ENCODE results near the gene SAA2.
"Not testable (repeated sequence)": the region's sequence is repeated elsewhere in the genome, so short reads cannot be mapped to it uniquely, and the experiment has no call there.

The SAA2 gene

GRCh38 chr11:18222814-18223421 lies 25.6 kb downstream of the SAA2 start:
- Histone ChIP-seq H3K4me3 (no peak overlapping the region), H3K27ac (no peak overlapping the region)
- no peak for DNase-seq (ENCODE audit: low spot score)
- no peak for TF ChIP-seq CTCF (IDR thresholded peaks at IDR 0.05)

GRCh38 chr11:18221274-18221876 lies 27.1 kb downstream of the SAA2 start:
- H3K4me3 ChIP-seq, result no peak overlapping the region
- DNase-seq (ENCODE audit: low spot score), result no peak
- TF ChIP-seq CTCF (IDR thresholded peaks at IDR 0.05), result no peak
- H3K27ac ChIP-seq, result no peak overlapping the region

DNA sequence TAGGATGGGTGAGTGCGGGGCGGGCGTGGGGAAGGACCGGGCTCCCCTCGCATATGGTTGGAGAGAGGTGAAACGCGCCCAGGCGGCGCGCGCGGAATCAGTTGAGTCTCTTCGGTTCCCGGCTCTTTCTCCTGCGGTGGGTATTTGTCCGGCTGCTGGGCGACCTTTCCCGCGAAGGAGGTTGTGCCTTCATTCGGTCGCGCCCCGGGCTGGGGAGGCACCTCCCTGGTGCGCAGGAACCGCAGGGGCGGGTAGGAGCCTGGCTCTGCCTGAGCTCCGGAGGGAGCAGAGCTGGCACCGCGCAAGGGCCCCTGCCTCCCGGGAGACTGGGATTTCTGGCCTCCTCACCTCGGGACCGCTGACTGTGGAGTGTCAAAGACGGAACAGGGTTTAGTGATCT lies 39.4 kb downstream of the SAA2 start:
- Histone ChIP-seq H3K27ac (no peak overlapping the region), H3K4me3 (no peak overlapping the region)
- TF ChIP-seq CTCF (IDR thresholded peaks at IDR 0.05), result no peak
- DNase-seq (ENCODE audit: low spot score), result no peak

GRCh38 chr11:18204771-18205170 lies 43.7 kb downstream of the SAA2 start:
- no peak for TF ChIP-seq CTCF (IDR thresholded peaks at IDR 0.05)
- no peak for DNase-seq (ENCODE audit: low spot score)
- H3K4me3 ChIP-seq, result no peak overlapping the region
- H3K27ac ChIP-seq, result no peak overlapping the region

- no peak overlapping the region for H3K27ac ChIP-seq
- DNase-seq (ENCODE audit: low spot score), result no peak
- no peak for TF ChIP-seq CTCF (IDR thresholded peaks at IDR 0.05)
- H3K4me3 ChIP-seq, result no peak overlapping the region
Measured at GRCh38 chr11:18204220-18204619, 44.2 kb downstream of the SAA2 start.

- Histone ChIP-seq H3K4me3 (no peak overlapping the region), H3K27ac (no peak overlapping the region)
- no peak for DNase-seq (ENCODE audit: low spot score)
- no peak for TF ChIP-seq CTCF (IDR thresholded peaks at IDR 0.05)
Measured at GRCh38 chr11:18203723-18204122, 44.7 kb downstream of the SAA2 start.

DNA sequence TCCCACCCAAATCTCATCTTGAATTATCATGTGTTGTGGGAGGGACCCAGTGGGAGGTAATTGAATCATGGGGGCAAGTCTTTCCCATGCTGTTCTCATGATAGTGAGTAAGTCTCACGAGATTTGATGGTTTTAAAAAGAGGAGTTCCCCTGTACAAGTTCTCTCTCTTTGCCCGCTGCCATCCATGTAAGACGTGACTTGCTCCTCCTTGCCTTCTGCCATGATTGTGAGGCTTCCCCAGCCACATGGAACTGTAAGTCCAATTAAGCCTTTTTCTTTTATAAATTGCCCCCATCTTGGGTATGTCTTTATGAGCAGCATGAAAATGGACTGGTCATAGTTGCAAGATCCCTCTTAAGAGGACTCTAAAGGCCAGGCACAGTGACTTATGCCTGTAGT lies 50.7 kb downstream of the SAA2 start:
- not testable (repeated sequence) for H3K4me3 ChIP-seq; H3K27ac ChIP-seq; DNase-seq (ENCODE audit: low spot score)

Data from coronary artery (tissue), 2 donors.